Measurements from ENCODE around the gene CTNNBL1.

DNA sequence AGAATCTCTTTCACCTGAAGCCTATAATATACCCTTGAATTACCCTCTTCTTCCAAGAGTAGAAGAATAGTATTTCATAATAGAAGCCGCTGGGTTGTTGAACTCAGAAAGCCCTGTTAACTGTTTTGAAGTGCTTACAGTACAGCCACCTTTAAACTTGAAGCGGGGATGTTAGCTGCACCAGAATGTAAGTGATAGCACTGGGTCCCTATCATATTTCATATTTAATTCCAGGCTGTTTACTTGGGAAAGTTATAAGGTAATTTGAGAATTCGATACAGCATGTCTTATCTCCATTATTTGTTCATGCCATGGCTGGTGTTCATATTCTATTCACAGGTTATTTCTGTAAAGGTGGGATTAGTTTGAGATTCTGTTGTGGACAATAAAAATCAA is 145.6 kb downstream of the CTNNBL1 start:
- no peak for TF ChIP-seq CTCF (IDR thresholded peaks at IDR 0.05)
- TF ChIP-seq POLR2A (IDR thresholded peaks at IDR 0.05) = no peak
